Pancreas (tissue), 10 donors: ENCODE results near the gene COMMD1. TPM values are rescaled to one million over a fixed set of nuclear protein-coding genes. Genes with fewer than 3 reads are reported as not detected.

Experiments
- ATAC-seq, 4 donors: fragments of 200-7000 bp; cut with Tn5 transposase; one replicate each; pipeline versions ENCODE4 v1.8.0 to v1.9.1; 2020; ENCODE audit warnings: mild to moderate bottlenecking in 4 of 4, moderate library complexity in 4 of 4
- DNase-seq, 6 donors: peaks; one replicate each; pipeline ENCODE4 v3.0.0-alpha.2; 2020
- FAIRE-seq: peaks from 2 replicates; lab custom pipeline; 2012; peaks lifted over from hg19 to GRCh38; lab: Jason Lieb, UNC
- H3K27ac ChIP-seq, 4 donors: fragments of 200-600 bp; sonication (generic); 1 replicate in 3 of 4; 2 replicates in 1 of 4; pipeline versions ENCODE4 v1.5.0 to v1.8.0; 2020
- H3K27me3 ChIP-seq, 4 donors: fragments of 200-600 bp; one replicate each; pipeline ENCODE4 v1.8.0; 2021
- H3K36me3 ChIP-seq, 3 donors: fragments of 200-600 bp; sonication (generic) in 1 of 3; one replicate each; pipeline versions ENCODE4 v1.5.0 to v1.8.0; 2020 to 2021
- H3K4me1 ChIP-seq, 3 donors: fragments of 200-600 bp; one replicate each; pipeline ENCODE4 v1.8.0; 2021
- H3K4me3 ChIP-seq, 4 donors: fragments of 200-600 bp; sonication (generic) in 2 of 4; one replicate each; pipeline versions ENCODE4 v1.5.0 to v1.8.0; 2020 to 2021
- H3K9me3 ChIP-seq, 4 donors: fragments of 200-600 bp; one replicate each; pipeline ENCODE4 v1.8.0; 2021
- WGBS, 2 donors: extraction: QIAGEN DNeasy Blood & Tissue Kit; methylation state at CpG; one replicate each; pipeline ENCODE4 v1.1.7; 2013; 5-methylcytosine and 5-hydroxymethylcytosine counted together
- intact Hi-C, 3 donors: fragments of 100-400 bp; cut with DNase I; formaldehyde crosslinking; loops; one replicate each; pipeline versions ENCODE4 v1.11.1 to v1.14.2; 2022
- polyA plus RNA-seq, 2 donors: library from polyadenylated mRNA; stranded (reverse); fragments of 200-250 nt; gene quantifications; one replicate each; pipeline ENCODE4 v1.2.3, GENCODE V29; 2013
- total RNA-seq, 6 donors: library from RNA; stranded (reverse); fragmentation: NEBNext Ultra II Directional in 4 of 6; extraction: Animal tissue kit (Norgen Biotek cat#: 25700) in 4 of 6; gene quantifications; one replicate each; pipeline versions ENCODE4 v1.2.1 to v1.2.4, GENCODE V29; 2021 to 2023
- TF ChIP-seq, protein P1 (sequence below), 4 donors: fragments of 200-600 bp; sonication (generic) in 3 of 4; IDR thresholded peaks; one replicate each; pipeline versions ENCODE4 v1.5.0 to v1.8.0; 2021; ENCODE audit warnings: antibody characterized with exemption in 4 of 4
- donor health status: healthy with polysubstance abuse.
- donor health status: DM: no; HTN: no; CAD: no; lungs with moderate emphysema.
- donor health status: DM: no; HTN: no; CAD: no.
- donor health status: control.
- donor health status: control.
- donor health status: Bipolar disorder and iron deficiency.
- donor health status: DM: yes; HTN: yes; CAD: no.
- donor health status: DM: no; HTN: no; CAD: no.
- donor health status: DM: no; HTN: no; CAD: no.
- donor health status: DM: yes; HTN: yes; CAD: no.

Gene COMMD1
- total and polyA plus RNA-seq, 8 donors = 9.3 to 27.0 (median 15.8) TPM

DNA sequence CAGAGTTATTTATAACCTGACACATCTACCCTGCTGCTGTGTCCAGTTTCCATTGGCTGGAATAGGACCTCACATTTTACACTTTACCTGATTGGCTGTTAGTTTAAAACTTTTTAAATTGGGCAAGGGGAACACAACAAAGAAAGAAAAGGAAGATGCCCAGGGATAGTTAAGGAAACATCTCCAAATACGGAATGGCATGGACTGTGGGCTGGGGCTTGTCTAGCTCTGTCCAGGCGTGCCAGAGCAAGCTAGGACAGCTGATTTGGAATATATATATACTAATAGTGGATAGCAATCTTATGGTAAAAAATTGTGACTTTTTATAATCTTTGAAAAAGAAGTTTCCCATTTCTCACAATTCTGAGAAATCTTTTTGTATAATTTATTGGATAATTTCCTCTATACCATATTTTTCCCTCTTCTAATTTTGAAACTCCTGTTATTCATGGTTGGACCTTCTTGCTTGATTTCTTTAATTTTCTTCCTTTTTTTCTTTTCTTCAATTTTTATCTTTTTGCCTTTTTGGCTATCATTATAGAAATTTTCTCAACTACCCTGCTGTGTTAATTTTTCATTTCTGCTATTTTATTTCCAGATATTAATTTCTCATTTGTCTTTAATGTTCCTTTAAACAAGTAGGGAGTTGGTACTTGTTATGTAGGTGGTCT is 55.9 kb downstream of the COMMD1 start:
- intact Hi-C loops = no loop called here
- DNase-seq (no peak), FAIRE-seq (peak; percentile 29), ATAC-seq (no peak)
- Histone ChIP-seq H3K4me1 (no peaks in the 10 kb centered on the region), H3K36me3 (no peaks in the 10 kb centered on the region), H3K9me3 (no peaks in the 10 kb centered on the region), H3K4me3 (no peak overlapping the region), H3K27ac (no peak overlapping the region), H3K27me3 (no peaks in the 10 kb centered on the region)
- TF ChIP-seq, protein P1, sequence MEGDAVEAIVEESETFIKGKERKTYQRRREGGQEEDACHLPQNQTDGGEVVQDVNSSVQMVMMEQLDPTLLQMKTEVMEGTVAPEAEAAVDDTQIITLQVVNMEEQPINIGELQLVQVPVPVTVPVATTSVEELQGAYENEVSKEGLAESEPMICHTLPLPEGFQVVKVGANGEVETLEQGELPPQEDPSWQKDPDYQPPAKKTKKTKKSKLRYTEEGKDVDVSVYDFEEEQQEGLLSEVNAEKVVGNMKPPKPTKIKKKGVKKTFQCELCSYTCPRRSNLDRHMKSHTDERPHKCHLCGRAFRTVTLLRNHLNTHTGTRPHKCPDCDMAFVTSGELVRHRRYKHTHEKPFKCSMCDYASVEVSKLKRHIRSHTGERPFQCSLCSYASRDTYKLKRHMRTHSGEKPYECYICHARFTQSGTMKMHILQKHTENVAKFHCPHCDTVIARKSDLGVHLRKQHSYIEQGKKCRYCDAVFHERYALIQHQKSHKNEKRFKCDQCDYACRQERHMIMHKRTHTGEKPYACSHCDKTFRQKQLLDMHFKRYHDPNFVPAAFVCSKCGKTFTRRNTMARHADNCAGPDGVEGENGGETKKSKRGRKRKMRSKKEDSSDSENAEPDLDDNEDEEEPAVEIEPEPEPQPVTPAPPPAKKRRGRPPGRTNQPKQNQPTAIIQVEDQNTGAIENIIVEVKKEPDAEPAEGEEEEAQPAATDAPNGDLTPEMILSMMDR (IDR thresholded peaks at IDR 0.05) = no peak
- WGBS, 2 donors = 97 to 98% methylated on average over 2 of the region's 2 CpGs

DNA sequence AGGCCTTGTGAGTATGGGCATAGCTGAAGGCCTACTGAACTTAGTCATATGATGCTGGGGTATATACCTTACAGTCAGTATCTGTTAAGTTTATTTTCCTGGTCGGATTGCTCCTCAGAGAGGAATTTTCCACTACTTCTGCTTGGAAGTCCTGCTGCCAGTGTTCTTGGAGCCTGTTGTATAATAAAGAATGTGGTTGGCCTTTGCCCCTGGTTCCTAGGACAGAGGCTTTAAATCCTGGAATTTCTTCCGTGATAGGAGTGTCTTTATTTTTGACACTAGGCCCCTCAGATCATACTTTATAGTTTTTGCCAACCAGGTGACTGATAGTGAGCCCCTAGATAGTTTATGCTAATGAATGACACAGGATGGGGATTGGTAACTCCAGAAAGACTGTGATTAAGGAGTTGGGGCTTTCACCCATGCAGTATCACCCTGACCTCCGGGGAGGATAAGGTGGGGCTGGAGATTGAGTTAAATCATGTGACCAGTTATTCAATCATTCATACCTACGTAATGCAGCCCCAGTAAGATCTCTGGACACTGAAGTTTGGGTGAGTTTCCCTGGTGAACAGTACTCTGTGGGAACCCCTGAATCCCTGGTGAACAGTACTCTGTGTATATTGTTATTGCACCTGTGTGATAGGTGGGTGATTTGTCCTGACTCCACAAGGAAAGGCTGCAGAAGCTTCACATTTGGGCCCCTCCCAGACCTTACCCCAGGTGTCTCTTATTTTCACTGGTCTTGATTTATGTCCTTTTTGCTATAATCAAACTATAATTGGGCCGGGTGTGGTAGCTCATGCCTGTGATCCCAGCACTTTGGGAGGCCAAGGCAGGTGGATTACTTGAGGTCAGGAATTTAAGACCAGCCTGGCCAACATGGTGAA is 56.9 kb downstream of the COMMD1 start:
- H3K9me3 ChIP-seq = no peaks in the 10 kb centered on the region
- intact Hi-C loops = no loop called here
- H3K27me3 ChIP-seq = no peaks in the 10 kb centered on the region
- no peak for FAIRE-seq
- TF ChIP-seq, protein P1 (IDR thresholded peaks at IDR 0.05) = no peak
- no peak overlapping the region for H3K4me3 ChIP-seq
- no peak for ATAC-seq
- DNase-seq = no peak
- WGBS, 2 donors = 68 to 69% methylated on average over 5 of the region's 5 CpGs
- H3K4me1 ChIP-seq = no peaks in the 10 kb centered on the region
- H3K27ac ChIP-seq = no peak overlapping the region
- no peaks in the 10 kb centered on the region for H3K36me3 ChIP-seq

DNA sequence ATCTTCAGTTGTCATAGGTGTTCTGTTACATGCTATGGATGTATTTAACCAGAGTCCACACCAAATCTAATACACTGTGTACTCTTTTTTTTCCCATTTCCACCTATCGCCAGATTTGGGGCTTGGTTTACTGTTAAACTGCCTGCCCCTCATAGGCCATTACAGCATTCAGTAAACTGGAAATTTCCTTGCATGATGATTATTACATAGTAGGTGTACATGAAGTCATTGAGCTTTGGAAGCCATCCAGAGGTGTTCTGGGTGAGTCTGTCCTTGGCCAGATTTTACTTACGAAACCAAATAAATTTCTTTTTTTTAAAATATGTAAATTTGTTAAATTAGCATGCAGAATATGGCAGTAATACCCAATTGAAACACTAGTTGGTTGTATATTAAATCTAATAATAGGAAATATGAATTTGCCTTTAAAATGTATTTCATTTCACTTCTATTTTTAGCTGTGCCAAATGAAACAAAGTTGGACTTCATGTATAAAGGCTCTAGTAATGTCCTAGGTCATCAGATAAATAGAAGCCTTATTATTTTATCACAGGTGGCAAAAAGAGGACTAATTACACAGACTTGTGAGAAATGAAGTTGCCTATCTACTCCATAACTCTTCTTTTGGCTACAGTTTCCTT is 60.7 kb downstream of the COMMD1 start:
- no peak for DNase-seq
- TF ChIP-seq, protein P1 (IDR thresholded peaks at IDR 0.05) = no peak
- no peak overlapping the region for H3K27ac ChIP-seq
- H3K9me3 ChIP-seq = no peaks in the 10 kb centered on the region
- intact Hi-C loops = no loop called here
- ATAC-seq = no peak
- WGBS, 2 donors = 87 to 91% methylated on average over 2 of the region's 2 CpGs
- H3K4me3 ChIP-seq = no peak overlapping the region
- H3K27me3 ChIP-seq = no peaks in the 10 kb centered on the region
- no peaks in the 10 kb centered on the region for H3K36me3 ChIP-seq
- no peak for FAIRE-seq
- H3K4me1 ChIP-seq = no peaks in the 10 kb centered on the region

DNA sequence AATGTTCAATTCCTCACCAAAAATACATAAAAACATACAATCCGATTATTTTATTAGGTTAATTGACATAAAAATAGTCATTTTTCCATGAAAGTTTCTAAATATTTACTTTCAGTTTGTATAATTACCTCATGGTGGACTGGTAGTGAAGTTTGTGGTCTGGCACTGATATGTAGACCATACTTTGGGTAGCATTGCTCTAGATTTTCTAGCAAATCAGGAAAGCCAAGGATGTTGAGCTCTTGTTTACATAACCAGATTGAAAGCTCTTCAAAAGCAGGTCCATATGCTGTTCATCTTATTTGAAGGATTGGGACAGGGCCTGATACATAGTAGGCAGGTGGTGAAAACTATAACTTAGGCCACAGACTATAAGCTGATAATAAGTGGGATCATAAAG is 61.8 kb downstream of the COMMD1 start:
- no peak overlapping the region for H3K27ac ChIP-seq
- no peaks in the 10 kb centered on the region for H3K27me3 ChIP-seq
- ATAC-seq (no peak), FAIRE-seq (no peak), DNase-seq (no peak)
- H3K36me3 ChIP-seq = no peaks in the 10 kb centered on the region
- H3K9me3 ChIP-seq = no peaks in the 10 kb centered on the region
- no peaks in the 10 kb centered on the region for H3K4me1 ChIP-seq
- intact Hi-C loops = no loop called here
- no peak overlapping the region for H3K4me3 ChIP-seq
- 56 to 61% methylated on average over 1 of the region's 1 CpG for WGBS, 2 donors
- TF ChIP-seq, protein P1 (IDR thresholded peaks at IDR 0.05) = no peak
